H7 (cell line): ENCODE measurements around the gene ARHGEF38. TPM values are rescaled to one million over a fixed set of nuclear protein-coding genes. Genes with fewer than 3 reads are reported as not detected.
"Not testable (repeated sequence)": the region's sequence is repeated elsewhere in the genome, so short reads cannot be mapped to it uniquely, and the experiment has no call there.

Source experiments
- DNase-seq: peaks from one replicate; pipeline ENCODE4 v3.0.0; 2012
- H3K27me3 ChIP-seq: 2 replicates; pipeline ENCODE4 v1.6.0; 2011; ENCODE audit warnings: mild to moderate bottlenecking, low read length; ENCODE audit not compliant: control insufficient read depth, insufficient read depth
- H3K36me3 ChIP-seq: replicated peaks from 2 replicates; pipeline ENCODE4 v1.5.1; 2011; ENCODE audit warnings: low read length; ENCODE audit not compliant: control insufficient read depth, insufficient read depth
- H3K4me3 ChIP-seq: 2 replicates; pipeline ENCODE4 v1.5.1; 2011; ENCODE audit warnings: low read depth, mild to moderate bottlenecking, control low read depth, low read length, moderate library complexity; ENCODE audit not compliant: insufficient read depth
- total RNA-seq: library from RNA; depleted of rRNA; stranded (reverse); fragments of >200 nt; shearing (Covaris generic); gene quantifications from 2 replicates; pipeline ENCODE4 v1.2.3, GENCODE V29; 2014

ARHGEF38 gene
- total RNA-seq, 1 experiment from 2014 or later: not detected

DNA sequence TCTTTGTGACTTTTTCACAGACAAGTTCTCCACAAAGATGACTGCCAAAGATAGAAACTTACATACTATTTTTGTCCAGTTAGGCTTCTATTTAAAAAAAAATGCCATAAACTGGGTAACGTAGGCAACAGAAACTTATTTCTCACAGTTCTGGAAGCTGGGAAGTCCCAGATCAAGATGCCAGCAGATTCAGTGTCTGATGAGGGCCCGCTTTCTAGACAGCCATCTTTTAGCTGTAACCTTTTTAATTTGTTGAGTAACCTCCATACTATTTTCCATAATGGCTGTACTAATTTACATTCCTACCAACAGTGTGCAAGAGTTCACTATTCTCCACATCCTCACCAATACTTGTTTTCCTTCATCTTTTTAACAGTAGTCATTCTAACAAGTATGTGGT, 55.5 kb downstream of the ARHGEF38 start:
- Histone ChIP-seq H3K4me3 (no peak overlapping the region), H3K27me3 (no peaks in the 10 kb centered on the region), H3K36me3 (no peaks in the 10 kb centered on the region)
- DNase-seq: no peak

DNA sequence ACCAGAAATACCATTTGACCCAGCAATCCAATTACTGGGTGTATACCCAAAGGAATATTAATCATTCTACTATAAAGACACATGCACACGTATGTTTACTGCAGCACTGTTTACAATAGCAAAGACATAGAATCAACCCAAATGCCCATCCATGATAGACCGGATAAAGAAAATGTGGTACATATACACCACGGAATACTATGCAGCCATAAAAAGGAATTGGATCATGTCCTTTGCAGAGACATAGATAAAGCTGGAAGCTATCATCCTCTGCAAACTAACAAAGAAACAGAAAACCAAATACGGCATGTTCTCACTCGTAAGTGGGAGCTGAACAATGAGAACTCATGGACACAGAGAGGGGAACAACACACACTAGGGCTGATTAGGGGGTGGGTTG, 57.4 kb downstream of the ARHGEF38 start:
- not testable (repeated sequence) for H3K27me3 ChIP-seq, DNase-seq, H3K36me3 ChIP-seq, H3K4me3 ChIP-seq

DNA sequence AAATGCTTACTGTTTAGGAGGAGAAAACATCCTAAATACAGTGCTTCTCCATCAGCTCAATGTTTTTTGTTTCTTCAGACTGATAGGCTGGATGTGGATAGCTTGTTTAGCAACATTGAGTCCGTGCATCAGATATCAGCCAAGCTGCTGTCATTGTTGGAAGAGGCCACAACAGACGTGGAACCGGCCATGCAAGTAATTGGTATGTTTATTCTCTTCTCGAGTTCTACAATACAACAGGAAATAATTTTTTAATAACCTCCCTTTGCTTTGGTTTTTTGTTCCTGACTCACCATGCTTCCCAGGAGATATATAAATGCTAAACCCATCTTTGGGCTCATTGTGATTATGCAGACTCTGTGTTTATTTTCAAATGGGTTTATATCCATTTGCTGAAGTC, 60.9 kb downstream of the ARHGEF38 start:
- H3K27me3 ChIP-seq: no peaks in the 10 kb centered on the region
- no peaks in the 10 kb centered on the region for H3K36me3 ChIP-seq
- no peak for DNase-seq
- no peak overlapping the region for H3K4me3 ChIP-seq

DNA sequence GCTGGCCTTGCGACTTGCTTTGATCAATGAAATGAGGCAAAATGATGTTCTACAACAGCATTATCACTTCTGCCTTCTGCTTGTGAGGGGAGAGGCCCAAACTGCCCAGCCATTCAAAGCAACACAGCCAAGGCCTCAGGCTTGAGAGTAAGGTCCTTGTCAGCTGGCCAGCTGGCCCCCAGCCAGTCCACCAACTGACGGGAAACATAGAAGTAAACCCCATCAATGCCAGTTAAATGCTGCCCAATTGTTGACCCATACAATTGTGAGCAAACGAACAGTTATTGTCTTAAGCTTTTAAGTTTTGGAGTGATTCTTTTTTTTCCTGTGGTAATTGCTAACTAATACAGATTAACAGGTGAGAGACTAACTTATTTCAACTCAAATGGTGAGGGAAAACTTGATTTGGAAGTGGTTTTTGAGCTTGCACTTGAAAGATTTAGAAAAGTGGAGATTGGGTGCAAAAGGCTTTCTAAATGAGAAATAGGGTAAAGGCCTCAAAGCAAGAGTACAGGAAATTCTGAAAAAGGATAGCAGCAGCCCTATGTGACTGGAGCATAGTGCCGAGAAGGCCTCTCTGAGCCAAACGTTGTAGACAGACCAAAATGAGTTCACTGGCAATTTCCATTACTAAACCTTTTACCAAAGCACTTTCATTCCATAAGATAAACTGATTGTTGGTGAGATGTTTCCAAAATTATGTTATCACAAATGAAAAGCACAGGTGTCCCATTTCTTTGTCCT, 66.9 kb downstream of the ARHGEF38 start:
- Histone ChIP-seq H3K4me3 (no peak overlapping the region), H3K36me3 (no peaks in the 10 kb centered on the region), H3K27me3 (no peaks in the 10 kb centered on the region)
- DNase-seq: no peak

DNA sequence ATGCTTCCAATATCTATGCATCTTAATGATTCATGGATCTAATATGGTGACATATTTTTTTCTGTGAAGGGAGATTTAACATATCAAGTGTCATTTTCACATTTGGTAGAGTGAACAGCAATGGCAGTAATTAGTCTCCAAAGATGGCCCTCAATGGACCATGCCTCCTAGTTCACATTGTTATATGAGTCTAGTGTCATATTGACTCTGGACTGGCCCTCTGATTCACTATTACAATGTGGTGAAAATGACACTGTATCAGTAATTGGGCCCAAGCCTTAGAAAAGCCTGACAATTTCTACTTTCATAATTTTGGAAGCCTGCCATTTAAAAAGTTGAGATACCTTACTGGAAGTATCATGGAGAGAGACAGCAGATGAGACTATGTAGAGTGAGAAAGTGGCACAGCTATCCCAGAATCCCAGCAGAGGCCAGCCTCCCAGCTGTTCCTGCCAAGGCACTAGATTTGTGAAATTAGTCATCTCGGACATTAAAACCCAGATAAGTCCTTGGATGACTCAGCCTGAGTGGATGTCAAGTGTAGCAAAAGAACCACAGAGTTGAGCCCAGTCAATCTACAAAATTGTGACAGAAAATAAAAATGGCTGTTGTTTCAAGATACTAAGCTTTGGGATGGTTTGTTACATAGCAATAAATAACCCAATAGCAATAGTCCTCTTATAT, 68.4 kb downstream of the ARHGEF38 start:
- no peak for DNase-seq
- Histone ChIP-seq H3K27me3 (no peaks in the 10 kb centered on the region), H3K4me3 (no peak overlapping the region), H3K36me3 (no peaks in the 10 kb centered on the region)

DNA sequence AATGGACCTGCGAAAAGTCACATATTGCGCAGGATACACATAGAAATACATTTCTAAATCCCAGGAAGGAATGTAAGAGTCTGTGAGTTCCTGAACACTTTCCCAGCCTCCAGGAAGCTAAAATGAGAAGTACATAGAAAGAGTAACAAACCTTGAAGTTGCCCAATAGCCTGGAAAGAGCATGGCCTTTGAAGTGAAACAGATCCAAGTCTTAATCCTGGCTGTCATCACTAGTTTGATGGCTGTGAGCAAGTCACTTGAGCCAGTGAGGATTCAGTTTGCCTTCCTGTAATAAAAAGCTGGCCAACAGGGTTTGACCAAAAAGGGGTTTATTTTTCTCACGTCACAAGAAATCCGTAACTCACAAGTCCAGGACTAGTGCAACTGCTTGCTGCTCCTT, 69.8 kb downstream of the ARHGEF38 start:
- no peak for DNase-seq
- no peak overlapping the region for H3K4me3 ChIP-seq
- H3K27me3 ChIP-seq: no peaks in the 10 kb centered on the region
- no peaks in the 10 kb centered on the region for H3K36me3 ChIP-seq

DNA sequence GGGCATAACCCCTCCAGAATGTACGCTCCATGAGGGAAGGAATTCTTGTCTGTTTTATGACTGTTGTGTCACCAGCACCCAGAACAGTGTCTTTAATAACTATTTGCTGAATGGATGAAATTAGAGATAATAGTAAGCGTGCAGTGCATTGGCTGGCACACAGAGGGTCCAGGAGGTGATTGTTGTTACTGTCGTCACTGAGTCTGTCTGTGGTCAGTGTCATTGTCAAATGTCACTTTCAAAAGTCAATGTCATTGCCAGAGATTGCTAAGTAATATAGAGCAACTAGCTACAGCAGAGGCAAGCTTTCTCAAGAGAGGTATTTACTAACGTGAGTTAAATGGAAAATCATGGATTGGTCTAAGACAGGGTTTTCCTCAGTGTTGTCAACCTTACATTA, 70.7 kb downstream of the ARHGEF38 start:
- Histone ChIP-seq H3K4me3 (no peak overlapping the region), H3K36me3 (no peaks in the 10 kb centered on the region), H3K27me3 (no peaks in the 10 kb centered on the region)
- DNase-seq: no peak

DNA sequence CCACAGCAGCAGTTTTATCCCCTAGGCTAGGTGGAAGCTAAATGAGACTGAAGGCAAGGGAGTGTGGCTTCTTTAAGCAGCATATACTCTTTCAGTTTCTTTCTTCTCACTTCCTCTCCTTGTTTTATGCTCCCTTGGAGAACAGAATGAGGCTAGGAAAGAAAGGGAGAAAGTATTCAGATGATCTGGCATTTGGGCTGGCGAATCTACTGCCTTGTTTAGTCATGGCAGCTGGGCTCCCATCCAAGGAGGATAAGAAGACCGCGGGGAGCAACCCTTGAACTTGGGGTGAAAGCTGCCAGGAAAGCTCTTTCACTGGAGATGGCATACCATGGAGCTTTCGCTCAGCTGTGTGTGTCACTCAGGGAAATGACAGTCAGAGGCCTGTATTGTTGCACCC, 72.1 kb downstream of the ARHGEF38 start:
- Histone ChIP-seq H3K4me3 (no peak overlapping the region), H3K36me3 (no peaks in the 10 kb centered on the region), H3K27me3 (no peaks in the 10 kb centered on the region)
- no peak for DNase-seq

DNA sequence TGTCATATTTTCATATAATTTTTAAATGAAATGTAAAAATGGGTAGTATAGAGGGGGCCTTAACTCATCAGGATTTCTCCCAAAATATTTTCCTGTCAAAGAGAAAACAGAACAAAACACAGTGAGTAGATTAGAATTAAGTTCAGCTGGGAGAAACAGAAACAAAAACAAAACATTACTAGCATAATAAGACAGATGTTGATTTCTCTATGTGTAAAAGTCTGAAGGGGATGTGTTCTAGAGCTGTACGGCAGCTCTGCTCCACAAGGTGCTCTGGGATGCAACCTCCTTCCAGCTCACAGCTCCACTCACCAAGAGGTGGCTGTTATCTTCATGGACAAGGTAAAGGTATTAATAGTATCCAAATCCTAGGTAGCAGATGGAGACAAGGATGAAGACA, 72.8 kb downstream of the ARHGEF38 start:
- DNase-seq: no peak
- H3K4me3 ChIP-seq: no peak overlapping the region
- H3K36me3 ChIP-seq: no peaks in the 10 kb centered on the region
- H3K27me3 ChIP-seq: no peaks in the 10 kb centered on the region

DNA sequence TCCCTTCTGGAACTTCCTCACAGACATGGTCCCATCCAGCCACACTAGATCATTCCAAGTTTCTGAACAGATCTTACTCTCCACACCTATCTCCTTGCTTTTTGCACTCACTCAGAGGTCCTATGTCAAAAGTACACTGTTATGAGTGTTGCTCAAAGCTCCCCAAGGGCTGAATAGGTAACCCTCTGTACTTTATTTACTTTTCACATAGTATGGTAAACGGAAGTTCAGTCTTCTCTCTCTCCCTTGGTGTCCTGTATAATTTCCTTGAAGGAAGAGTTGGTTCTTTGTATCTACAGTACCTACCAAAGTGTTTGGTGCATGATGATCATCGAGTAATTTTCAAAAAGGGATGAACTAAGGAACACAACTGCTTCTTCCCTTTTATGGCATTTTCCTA, 74.4 kb downstream of the ARHGEF38 start:
- no peak for DNase-seq
- H3K36me3 ChIP-seq: no peaks in the 10 kb centered on the region
- H3K4me3 ChIP-seq: no peak overlapping the region
- H3K27me3 ChIP-seq: no peaks in the 10 kb centered on the region

DNA sequence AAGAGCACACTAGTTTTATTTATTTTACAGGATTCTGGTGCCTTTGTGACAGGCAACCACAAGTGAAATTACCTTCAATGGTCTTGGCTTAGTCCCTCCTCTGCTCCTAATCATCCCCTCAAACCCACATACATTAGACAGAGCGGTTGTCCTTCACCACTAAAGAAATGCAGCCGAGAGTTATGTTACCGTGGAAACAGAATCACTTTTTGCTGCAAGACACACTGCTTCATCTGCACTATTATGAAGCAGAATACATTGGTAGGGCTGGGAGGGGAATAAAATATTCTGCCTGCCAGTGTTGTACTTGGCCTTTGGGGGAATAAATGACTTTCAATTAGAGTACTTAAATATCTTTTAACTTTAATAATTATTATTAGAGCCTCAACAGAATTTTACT, 75.2 kb downstream of the ARHGEF38 start:
- no peaks in the 10 kb centered on the region for H3K27me3 ChIP-seq
- no peak overlapping the region for H3K4me3 ChIP-seq
- no peaks in the 10 kb centered on the region for H3K36me3 ChIP-seq
- no peak for DNase-seq

DNA sequence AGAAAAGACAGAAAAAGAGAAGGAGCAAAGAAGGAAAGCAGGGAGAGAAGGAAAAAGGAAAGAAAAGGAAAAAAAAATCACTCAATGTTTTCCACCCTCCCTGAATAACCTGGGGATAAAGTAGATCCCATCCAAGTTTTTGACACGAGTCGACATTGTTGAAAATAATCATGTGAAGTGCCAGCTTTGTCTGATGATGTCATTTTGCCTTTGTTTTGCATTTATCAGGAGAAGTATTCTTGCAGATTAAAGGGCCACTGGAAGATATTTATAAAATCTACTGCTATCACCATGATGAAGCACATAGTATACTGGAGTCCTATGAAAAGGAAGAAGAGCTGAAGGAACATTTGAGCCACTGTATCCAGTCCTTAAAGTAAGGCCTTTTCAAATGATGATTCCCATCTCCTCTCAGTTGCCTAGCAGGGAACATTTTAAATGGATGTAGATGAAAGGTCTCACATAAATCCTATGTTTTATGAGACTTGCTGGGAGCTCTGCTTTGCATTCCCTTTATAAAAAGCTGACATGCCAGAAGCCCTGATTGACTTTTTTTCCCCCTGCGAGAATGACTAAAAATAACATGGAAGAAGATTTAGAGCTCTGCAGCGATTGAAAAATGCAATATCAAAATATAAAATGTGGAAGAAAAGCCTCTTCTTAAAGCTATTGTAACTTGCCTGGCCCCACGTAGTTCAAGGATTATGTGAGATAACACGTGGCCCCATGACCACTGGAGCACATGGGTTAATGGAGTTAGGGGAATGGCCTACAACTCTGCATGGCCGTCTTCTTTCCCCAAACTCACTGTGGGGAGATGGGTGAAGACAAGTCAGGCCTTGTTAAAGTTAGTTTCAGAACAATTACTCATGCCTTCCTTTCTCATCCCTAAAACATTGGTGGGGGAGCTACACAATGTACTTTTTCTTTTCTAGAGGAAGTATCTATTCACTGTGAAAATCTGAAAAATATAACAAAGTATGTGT, 78.5 kb downstream of the ARHGEF38 start:
- H3K27me3 ChIP-seq: no peaks in the 10 kb centered on the region
- H3K36me3 ChIP-seq: no peaks in the 10 kb centered on the region

DNA sequence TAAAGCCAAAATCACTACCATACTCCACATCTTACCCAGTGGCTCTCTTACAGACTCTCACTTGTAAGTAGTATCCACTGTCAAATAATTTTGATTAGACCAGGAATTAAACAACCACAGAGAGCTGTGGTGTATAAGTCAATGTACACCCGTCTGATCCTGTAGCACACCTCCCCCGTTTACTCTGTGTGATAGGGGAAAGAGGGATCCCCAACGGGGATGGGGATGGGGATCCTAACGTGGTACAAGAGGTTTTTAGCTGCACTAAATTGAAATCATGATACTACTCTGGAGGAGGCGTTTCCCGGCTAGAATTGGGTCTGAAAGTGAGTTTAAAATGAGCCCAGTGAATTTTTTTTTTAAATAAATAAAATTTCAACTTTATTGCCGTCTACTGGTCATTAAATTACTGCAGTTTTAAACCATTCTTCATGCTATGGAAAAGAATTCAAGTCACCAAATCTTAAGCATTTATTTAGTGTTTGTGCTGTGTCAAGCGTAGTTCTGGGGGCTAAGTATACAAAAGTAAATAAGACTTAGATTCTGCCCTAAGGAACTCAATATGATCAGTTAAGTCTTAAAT, 79.5 kb downstream of the ARHGEF38 start:
- DNase-seq: no peak
- H3K4me3 ChIP-seq: no peak overlapping the region
- H3K36me3 ChIP-seq: no peaks in the 10 kb centered on the region
- H3K27me3 ChIP-seq: no peaks in the 10 kb centered on the region

More for the DNA sequence above, 78.5 kb downstream of the ARHGEF38 start:
- no peak for DNase-seq
- no peak overlapping the region for H3K4me3 ChIP-seq

DNA sequence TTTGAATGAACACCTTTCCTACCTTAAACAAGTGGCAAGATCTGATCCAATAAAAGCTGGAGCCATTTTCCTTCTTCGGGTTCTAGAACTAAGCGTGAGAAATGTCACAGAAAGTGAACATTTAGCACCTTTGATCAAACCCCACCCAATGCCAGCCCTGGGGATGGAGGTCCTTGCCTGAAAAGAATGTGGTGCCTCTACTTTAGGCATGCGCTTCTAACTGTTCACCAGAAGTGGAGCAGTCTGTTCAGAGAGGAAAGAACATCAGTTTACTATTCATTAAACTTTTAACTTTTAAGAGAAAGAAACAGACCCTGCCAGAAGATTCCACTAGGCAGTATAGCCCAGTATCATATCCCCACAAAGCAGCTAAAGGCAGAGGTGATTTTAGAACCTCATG, 80.2 kb downstream of the ARHGEF38 start:
- H3K36me3 ChIP-seq: no peaks in the 10 kb centered on the region
- no peak for DNase-seq
- H3K27me3 ChIP-seq: no peaks in the 10 kb centered on the region
- no peak overlapping the region for H3K4me3 ChIP-seq
